DMS114 treated with DMSO at 0.1 percent for 48 hours (cell line): ENCODE results near the gene SLC10A3.

Experiments used
- DNase-seq: peaks from one replicate; lab custom pipeline; 2025; ENCODE audit not compliant: unreplicated experiment; lab: John Stamatoyannopoulos, UW

Gene SLC10A3

DNA sequence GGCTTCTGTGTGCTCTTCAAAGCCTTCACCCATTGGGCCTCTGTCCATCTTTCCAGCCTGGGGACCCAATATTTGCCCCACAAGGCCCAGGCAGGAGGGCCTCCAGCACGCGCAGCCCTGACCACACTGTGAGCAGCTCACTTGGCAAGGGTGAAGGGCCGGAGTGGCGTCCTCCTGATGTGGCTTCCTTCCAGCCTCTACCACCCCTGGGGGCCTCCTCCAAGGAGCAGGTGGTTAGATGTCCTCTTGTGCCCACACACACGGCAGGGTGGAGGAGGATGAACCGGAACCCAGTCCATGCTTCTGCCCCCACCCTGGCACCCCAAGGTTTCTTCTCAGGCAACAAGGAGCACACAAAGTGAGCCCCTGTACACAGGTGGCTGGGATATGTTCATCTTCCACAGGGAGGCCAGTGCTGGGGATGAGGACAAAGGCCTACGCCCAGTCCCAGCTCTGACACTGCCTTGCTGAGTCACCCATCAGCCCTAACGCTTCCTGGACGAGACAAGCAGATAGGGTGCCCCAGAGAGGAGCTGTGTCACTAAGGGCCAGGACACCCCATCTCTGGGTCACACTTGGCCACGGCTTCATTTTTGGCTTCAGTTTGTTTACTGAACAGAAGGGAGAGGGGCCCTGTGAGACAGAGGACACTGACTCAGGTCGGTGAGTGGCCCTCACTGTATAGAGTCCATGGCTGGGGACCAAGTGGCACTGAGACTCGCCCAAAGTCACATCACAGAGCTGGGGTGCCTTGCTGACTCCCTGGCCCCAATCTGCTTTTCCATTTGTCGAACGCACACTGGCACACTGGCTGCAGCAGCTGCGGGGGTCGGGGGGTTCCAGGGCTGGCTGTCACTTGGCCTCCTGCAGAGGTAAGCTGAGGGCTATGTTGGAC lies 5.9 kb downstream of the SLC10A3 start:
- no peak for DNase-seq

DNA sequence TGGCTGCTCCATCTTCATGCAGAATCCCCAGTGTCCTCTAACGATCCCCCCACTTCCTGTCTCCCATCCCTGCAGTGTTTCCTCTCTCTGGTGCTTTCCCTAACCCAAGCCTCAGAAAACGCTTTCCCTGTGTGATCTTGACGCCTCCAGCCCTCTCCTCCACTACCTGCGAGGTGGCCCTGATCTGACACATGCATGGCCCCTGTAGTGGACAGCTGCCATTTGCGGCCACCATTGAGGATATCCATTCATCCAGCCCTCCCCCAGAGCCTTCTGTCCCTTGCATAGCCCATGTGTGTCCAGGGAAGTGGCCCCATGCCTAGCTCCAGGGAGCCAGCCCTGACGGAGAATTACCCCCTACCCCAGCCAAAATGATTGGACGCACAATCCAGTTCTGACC lies 7.1 kb downstream of the SLC10A3 start:
- DNase-seq = no peak

DNA sequence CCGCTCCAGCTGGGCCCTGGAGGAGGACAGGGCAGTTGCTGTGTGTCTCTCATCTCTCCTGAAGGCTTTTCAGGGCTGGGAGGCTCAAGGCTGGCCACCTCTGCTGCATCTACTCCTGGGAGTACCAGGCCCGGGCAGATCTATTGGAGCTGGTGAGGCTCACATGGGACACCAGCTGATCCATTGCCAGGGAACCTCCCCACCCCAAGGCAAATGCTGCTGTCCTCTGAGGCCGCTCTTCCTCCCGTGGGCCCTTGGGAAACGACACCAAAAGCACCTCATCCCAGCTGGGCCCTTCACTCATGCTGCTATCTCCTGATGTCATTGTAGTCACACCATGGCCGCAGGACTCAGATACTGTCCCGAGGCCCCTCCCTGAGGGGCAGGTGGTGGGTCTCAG lies 7.6 kb downstream of the SLC10A3 start:
- no peak for DNase-seq

DNA sequence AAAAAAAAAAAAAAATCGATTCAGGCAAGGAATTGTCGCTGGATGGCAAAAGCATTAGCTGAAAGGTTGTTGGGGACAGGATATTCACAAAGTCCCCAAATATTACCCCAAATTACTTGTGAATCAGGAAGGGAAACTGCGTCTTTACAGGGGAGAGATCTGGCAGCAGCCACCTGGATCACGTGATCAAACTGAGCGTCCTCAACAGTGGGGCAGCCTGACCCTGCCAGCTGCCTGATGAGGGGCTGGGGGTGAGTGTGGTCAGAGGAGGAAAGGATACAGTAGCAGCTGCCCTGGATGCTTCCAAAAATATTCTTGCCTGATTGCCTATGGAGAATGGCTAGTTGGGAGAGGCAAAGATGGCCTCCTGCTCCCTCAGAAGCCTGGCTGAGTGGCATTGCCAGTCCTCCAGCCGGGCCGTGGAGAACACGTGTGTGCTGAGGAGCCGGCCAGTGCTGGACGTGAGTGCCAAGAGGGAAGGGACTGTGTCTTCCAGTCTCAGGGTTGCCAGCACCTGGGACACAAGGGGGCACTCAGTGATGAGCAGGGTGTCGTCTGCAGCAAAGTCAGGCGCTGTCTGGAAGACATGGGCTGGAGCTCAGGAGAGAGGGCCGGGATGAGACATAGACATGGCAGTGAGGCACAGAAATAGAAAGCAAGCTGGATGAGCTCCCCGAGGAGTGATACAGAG lies 8.4 kb downstream of the SLC10A3 start:
- DNase-seq = no peak

DNA sequence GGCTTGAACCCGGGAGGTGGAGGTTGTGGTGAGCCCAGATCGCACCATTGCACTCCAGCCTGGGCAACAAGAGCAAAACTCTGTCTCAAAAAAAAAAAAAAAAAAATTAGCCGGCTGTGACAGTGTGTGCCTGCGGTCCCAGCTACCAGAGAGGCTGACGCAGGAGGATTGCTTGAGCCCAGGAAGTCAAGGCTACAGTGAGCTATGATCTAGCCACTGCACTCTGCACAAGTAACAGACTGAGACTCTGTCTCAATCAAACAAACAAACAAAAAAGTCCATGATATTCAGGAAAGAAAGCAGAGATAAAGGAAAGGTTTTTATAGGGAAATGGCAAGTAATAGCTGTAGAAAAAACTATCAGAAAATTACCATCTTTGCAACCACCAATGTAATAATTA lies 9.2 kb downstream of the SLC10A3 start:
- no peak for DNase-seq

DNA sequence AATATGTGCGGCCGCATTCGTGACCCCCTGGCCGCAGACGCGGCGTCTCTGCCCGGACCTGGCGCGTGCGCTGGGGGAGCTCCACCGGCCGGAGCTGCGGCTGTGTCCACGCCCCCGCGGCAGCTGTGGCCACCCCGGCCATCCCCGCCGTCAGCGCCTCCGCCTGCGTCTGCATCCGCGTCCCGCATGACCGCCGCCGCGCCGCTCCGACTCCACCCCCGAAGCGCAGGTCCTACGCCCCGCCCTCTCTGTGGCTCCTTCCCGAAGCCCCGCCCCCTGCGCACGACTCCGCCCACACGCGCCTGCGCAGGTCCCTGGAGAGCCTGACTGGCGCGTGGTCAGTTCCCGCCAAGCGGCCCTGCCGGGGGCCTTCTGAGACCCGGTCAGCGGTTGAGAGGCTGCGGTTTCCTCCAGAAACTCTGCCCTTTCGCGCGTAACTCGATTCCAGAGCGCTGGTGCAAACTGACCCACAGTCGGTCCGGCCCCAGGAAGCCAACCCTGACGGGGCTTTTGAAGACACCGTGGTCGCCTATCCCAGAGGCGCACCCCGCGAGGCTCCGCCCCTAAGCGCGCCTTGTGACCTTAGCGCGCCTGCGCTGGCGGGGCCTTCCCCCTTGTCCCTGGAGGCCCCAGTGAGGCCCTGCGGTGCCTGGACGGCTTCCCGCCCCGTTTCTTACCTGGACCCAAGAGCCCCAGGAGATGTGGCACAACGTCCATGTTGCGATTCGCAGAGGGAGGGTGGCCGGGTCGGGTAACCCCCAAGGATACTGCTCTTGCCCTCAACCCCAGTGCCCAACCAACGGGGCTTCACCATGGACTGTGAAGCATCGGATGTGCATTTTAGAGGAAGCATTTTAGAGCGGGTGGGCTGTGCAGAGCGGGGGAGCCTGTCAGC lies 11.5 kb downstream of the SLC10A3 start, which contains the start of gene LAGE3:
Gene LAGE3, minus strand, starts transcription at position 554 of the 895 bp plus-strand sequence. Its CDS starts 366 bp downstream, at position 188.
- DNase-seq = peak; percentile 51

DNA sequence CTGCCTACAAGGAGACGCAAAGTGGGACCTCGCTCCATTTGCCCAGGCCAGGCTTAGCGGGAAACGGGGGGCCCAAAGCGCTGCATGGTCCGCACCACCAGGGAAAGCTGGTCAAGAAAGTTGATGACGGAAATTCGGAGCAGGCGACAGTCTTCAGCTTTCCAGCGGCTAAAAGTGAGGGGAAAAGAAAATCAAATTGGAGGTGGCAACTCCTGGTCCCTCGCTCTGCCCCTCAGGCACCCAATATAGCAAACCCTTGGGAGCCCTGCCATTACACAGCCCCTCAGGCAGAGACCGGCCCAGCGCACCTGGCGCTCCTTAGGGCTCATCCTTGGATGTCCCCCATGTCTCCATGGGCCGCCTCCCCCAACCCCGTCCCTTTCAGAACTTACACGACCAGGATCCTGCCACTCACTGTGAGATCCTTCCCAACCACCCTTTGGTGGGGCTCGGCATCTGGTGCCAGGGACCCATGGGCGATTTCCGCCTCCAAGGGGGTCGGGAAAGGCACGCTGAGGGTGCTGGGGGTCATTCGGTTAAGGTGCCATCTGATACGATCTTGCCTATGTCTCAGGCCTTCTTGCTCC lies 12.4 kb downstream of the SLC10A3 start:
- no peak for DNase-seq

DNA sequence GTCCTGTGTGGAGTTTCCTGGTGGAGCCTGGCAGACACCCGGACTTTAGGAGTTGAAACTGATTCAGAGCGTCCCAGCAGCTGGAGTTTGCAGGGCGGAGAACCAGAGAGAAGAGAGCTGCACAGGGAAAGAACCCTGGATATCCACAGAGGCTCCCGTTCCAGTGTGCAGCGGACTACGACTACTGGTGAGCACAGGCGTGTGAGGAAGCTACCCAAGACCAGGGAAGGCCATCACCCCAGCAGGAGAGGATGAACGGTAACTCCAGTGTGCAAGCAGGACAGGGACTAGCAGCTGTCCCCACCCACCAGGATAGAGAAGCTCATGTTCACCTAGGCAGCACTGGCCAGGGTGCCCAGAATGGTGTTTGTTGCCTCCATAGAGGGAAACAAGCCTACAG lies 13.6 kb downstream of the SLC10A3 start:
- no peak for DNase-seq

DNA sequence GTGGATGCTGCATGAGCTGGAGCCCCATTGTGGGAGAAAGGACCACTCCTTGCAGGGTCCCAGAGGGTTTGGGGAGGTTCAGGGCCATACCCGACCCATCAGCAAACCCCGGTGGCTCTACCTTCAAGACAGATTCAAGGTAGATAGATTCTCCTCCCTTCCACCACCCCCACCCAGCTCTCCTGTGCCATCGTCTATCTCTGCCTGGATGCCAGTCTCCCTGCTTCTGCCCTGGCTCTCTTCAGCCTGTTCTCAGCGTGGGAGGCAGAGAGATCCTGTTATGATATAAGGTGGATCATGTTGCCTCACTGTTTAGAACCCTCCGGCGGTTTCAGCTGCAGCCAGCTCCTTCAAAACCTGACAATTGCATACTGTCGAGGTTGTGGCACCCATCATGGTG lies 16.7 kb downstream of the SLC10A3 start:
- DNase-seq = no peak

DNA sequence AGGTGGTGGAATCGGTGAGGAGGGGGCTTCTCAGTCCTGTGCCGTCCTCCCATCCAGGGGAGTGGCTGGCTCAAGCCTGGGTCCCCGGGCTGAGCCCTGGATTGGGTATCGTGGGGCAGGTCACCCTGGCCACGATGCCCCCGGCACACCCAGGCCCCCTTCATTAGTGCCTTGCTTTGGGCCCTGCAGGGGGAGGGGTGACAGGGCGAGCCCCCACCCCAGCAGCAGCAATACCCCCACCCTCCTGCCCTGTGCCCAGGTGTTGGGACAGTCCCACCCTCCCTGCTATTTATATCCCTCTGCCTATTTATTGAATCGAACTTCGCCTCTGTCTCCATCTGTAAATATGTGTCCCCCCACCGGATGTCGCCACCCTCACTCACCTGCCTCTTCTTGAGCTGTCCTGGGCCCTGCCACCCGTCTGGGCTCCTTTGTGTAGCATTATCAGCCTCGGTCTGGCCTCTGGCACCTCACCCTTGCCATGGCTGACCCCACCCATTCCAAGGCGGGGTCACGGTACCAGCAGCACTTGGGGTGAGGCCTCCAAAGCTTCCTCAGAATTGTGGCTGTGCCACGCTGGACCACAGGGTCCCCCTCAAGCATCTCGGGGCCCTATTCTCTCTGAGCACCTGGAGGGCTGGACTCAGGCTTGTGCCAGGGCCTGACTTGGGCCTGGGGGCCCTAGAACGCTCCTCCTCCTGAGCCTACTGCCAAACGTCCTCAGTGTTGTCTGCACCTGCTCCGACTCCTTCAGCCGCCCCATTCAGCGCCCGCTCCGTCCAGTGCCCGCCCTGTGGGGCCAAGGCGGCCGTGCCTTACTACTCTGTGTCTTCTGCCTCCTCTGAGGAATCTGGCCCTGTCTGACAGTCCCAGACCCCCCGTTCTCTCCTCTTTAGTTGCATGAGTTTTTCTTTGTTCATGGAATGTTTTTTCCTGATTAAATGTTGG lies 17.5 kb downstream of the SLC10A3 start:
- DNase-seq = no peak

DNA sequence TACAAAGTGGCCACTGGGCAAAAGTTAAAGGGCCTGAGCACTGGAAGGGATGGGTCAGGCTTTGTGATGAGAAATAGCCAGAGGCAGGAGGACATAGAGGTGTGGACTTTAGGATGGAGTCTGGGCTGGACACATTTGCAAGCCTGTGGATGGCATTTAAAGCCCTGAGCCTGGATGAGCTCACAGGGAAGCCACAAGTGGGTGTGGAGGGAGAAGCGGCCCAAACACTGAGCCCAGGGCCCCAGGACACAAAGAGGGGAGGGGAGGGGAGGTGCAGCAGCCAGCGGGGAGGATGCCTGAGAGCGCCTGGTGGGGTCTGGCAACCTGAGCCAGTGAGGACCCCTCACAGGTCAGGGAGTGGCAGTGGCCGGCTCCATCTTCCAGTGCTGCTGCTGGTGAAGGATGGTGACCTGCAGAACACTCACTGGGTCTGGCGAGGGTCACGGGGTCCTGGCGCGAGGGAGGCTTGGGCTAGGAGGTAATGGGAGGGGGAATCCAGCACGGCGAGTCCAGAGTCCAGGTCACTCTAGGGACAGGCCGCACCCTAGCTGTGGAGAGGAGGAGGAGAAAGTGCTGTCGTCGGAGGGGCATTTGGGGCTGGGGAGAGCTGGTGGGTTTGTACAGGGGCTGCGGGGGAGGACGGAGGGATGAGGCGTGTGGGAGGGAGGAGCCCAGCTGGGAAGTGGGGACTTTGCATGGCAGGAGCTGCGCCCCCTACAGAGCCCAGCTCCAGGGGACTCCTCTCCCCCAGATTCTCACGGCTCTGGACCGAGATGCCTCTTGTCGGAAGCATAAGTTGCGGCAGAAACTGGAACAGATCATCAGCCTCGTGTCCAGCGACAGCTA lies 18.4 kb downstream of the SLC10A3 start:
- DNase-seq = no peak

DNA sequence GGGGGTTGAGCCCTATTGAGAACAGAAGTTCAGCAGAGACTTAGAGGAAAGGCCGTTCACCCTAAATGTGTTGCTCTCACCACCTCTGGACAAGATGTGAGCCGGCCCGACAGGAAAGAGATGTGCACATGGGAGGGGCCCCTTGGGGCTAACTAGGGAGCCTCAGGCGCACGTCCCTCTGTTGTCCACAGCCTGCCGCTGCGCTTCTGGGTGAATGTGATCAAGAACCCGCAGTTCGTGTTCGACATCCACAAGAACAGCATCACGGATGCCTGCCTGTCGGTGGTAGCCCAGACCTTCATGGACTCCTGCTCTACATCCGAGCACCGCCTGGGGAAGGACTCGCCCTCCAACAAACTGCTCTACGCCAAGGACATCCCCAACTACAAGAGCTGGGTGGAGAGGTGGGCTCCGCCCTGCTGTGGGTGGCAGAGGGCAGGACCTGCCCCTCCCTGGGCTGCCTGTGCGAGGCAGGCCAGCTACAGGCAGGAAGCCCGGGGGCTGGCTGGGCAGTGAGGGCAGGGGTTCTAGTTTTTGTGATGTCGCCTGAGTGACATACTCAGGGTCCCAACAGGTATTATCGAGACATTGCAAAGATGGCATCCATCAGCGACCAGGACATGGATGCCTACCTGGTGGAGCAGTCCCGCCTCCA lies 19.4 kb downstream of the SLC10A3 start:
- no peak for DNase-seq

DNA sequence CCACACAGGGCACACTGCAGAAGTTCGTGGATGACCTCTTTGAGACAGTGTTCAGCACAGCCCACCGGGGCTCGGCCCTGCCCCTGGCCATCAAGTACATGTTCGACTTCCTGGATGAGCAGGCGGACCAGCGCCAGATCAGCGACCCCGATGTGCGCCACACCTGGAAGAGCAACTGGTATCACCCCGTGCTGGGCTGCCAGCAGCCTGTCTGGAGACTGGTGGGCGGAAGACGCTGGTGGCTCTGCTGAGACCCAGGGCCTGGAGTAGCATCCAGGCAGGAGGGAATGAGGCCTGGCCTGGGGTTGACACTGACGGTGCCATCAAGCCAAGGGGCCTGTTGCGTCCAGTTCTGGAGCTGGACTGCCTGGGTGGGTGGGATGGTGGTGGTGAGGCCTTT lies 20.0 kb downstream of the SLC10A3 start:
- no peak for DNase-seq

DNA sequence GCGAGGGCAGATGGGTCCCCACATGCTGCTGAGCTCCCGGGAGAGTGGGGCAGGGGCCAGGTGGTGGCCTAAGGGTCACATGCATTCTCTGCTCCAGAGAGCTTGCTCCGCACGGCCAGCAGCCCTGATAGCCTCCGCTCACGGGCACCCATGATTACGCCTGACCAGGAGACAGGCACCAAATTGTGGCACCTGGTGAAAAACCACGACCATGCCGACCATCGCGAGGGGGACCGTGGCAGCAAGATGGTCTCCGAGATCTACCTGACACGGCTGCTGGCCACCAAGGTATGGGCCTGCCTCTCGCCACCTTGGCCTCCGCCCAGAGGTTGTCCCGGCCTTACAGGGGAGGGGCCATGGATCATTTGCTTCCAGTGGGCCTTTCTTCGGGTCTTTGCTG lies 20.5 kb downstream of the SLC10A3 start:
- no peak for DNase-seq

DNA sequence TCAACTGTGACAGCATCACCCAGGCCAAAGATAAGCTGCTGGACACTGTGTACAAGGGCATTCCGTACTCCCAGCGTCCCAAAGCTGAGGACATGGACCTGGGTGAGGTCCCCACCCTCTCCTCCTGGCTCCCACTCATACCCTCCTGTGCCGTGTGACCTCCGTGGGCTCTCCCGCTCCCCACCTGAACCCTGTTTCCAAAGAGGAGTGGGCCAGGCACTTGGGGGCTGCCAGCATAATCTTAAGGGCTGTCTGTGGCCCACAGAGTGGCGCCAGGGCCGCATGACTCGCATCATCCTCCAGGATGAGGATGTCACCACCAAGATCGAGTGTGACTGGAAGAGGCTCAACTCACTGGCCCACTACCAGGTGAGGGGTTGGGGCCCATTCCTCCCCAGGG lies 21.3 kb downstream of the SLC10A3 start:
- no peak for DNase-seq

DNA sequence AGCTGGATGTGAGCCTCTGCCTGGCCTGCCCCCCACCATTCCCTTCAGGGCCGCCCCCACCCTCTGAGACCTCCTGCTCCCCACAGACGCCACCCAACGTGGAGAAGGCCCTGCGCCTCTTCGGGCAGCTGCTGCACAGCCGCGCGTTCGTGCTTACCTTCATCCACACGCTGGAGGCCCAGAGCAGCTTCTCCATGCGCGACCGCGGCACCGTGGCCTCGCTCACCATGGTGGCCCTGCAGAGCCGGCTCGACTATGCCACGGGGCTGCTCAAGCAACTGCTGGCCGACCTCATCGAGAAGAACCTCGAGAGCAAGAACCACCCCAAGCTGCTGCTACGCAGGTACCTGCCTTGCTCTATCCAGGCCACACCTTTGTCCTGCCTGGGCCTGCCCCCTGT lies 22.2 kb downstream of the SLC10A3 start:
- no peak for DNase-seq

DNA sequence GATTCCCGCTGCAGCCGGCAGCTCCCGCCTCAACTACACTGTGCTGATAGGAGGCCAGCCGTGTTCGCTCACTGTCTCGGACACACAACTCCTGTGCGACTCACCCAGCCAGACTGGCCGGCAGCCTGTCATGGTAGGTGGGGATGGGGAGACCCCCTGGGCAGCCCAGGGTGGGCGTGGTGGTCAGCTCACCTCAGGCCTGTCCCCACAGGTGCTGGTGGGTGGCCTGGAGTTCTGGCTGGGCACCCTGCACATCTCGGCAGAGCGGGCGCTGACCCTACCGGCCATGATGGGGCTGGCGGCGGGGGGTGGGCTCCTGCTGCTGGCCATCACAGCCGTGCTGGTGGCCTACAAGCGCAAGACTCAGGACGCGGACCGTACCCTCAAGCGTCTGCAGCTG lies 22.9 kb downstream of the SLC10A3 start:
- DNase-seq = no peak

DNA sequence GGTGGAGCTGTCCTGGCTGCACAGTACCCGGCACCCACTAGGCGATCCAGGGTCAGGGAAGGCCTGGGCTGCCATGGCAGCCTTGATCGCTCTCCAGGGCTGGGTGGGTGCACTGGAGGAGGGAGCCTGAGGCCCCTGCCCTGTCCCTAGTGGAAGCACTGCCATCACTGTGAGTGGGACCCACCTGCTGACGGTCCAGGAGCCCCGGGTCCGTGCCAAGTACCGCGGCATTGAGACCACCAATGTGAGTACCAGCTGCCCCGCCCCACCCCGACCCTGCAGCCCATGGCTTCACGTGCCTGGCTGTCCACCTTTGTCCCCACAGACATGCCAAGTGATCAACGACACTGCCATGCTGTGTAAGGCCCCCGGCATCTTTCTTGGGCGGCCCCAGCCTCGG lies 23.5 kb downstream of the SLC10A3 start:
- no peak for DNase-seq
